Left kidney (tissue), 2 donors: Measurements from ENCODE around the gene TENT5A. TPM values are rescaled to one million over a fixed set of nuclear protein-coding genes. Genes with fewer than 3 reads are reported as not detected.

Experiments used
- DNase-seq: peaks from one replicate; pipeline ENCODE4 v3.0.0-alpha.2; 2013
- polyA plus RNA-seq: library from polyadenylated mRNA; unstranded; fragments of 120-200 nt; gene quantifications from one replicate; pipeline ENCODE4 v1.2.1, GENCODE V29; 2013; ENCODE audit not compliant: insufficient read length

TENT5A gene
- polyA plus RNA-seq, 1 donor: 4.5 TPM

- no peak for DNase-seq
Observed at GRCh38 chr6:81714684-81715083, 37.8 kb downstream of the TENT5A start.

GRCh38 chr6:81713205-81713604, 39.3 kb downstream of the TENT5A start:
- DNase-seq: no peak

- DNase-seq: no peak
Observed at GRCh38 chr6:81708113-81708699, 44.3 kb downstream of the TENT5A start.

GRCh38 chr6:81704700-81705099, 47.8 kb downstream of the TENT5A start:
- DNase-seq: no peak

GRCh38 chr6:81700414-81700813, 52.1 kb downstream of the TENT5A start:
- no peak for DNase-seq

GRCh38 chr6:81697559-81697958, 54.9 kb downstream of the TENT5A start:
- no peak for DNase-seq

GRCh38 chr6:81696524-81696923, 56.0 kb downstream of the TENT5A start:
- DNase-seq: no peak
